ENCODE results near the gene GPATCH8. TPM values are rescaled to one million over a fixed set of nuclear protein-coding genes. Genes with fewer than 3 reads are reported as not detected.

The GPATCH8 gene
- total and polyA plus RNA-seq, 9 of the 15 experiments (the other 6 are each of a cell fraction or from before 2014, with no cell fraction given), result 10.6 to 29.6 (median 13.2) TPM

DNA sequence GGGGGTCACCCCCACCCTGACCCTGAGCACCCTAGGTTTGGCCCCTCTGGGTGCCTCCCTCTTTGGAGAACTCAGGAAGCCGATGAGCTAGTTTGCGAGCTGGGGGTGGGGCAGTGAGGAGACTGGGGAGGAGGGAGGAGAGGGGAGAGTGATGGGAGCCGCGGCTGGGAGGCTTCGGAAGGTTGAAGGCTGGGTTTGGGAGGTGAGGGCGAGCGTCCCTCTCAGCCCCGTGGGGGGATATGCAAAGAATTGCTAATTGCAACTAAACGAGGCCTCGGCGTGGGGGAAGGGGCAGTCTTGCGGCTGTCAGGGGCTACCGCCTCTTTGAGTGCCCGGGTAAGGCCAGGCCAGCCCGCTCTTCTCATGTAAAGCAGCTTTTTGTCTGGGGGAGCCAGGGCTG is 36.5 kb upstream of the GPATCH8 start (continued):
- no peak for TF ChIP-seq ZNF407 (IDR thresholded peaks at IDR 0.05; ENCODE audit: low read depth)
- no peak for TF ChIP-seq SAFB (IDR thresholded peaks at IDR 0.05; ENCODE audit: borderline replicate concordance, low read depth, low read length)
- TF ChIP-seq, protein P1, sequence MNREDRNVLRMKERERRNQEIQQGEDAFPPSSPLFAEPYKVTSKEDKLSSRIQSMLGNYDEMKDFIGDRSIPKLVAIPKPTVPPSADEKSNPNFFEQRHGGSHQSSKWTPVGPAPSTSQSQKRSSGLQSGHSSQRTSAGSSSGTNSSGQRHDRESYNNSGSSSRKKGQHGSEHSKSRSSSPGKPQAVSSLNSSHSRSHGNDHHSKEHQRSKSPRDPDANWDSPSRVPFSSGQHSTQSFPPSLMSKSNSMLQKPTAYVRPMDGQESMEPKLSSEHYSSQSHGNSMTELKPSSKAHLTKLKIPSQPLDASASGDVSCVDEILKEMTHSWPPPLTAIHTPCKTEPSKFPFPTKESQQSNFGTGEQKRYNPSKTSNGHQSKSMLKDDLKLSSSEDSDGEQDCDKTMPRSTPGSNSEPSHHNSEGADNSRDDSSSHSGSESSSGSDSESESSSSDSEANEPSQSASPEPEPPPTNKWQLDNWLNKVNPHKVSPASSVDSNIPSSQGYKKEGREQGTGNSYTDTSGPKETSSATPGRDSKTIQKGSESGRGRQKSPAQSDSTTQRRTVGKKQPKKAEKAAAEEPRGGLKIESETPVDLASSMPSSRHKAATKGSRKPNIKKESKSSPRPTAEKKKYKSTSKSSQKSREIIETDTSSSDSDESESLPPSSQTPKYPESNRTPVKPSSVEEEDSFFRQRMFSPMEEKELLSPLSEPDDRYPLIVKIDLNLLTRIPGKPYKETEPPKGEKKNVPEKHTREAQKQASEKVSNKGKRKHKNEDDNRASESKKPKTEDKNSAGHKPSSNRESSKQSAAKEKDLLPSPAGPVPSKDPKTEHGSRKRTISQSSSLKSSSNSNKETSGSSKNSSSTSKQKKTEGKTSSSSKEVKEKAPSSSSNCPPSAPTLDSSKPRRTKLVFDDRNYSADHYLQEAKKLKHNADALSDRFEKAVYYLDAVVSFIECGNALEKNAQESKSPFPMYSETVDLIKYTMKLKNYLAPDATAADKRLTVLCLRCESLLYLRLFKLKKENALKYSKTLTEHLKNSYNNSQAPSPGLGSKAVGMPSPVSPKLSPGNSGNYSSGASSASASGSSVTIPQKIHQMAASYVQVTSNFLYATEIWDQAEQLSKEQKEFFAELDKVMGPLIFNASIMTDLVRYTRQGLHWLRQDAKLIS (CRISPR knock-in tag; IDR thresholded peaks at IDR 0.05), result no peak
- no peak for TF ChIP-seq TCF7 (IDR thresholded peaks at IDR 0.05; ENCODE audit: borderline replicate concordance)
- TF ChIP-seq TEAD4 (IDR thresholded peaks at IDR 0.05; ENCODE audit: low read length), result no peak
- no peak for TF ChIP-seq TEAD4 (CRISPR knock-in tag; IDR thresholded peaks at IDR 0.05; ENCODE audit: borderline replicate concordance)

Measured in K562 (cell line).